SW 1271 (cell line): Measurements from ENCODE around the gene TUFT1.

ENCODE experiments used
- DNase-seq, 2 experiments: peaks; one replicate each; lab custom pipeline; 2025; lab: John Stamatoyannopoulos, UW

TUFT1 gene, protein sequence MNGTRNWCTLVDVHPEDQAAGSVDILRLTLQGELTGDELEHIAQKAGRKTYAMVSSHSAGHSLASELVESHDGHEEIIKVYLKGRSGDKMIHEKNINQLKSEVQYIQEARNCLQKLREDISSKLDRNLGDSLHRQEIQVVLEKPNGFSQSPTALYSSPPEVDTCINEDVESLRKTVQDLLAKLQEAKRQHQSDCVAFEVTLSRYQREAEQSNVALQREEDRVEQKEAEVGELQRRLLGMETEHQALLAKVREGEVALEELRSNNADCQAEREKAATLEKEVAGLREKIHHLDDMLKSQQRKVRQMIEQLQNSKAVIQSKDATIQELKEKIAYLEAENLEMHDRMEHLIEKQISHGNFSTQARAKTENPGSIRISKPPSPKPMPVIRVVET

DNA sequence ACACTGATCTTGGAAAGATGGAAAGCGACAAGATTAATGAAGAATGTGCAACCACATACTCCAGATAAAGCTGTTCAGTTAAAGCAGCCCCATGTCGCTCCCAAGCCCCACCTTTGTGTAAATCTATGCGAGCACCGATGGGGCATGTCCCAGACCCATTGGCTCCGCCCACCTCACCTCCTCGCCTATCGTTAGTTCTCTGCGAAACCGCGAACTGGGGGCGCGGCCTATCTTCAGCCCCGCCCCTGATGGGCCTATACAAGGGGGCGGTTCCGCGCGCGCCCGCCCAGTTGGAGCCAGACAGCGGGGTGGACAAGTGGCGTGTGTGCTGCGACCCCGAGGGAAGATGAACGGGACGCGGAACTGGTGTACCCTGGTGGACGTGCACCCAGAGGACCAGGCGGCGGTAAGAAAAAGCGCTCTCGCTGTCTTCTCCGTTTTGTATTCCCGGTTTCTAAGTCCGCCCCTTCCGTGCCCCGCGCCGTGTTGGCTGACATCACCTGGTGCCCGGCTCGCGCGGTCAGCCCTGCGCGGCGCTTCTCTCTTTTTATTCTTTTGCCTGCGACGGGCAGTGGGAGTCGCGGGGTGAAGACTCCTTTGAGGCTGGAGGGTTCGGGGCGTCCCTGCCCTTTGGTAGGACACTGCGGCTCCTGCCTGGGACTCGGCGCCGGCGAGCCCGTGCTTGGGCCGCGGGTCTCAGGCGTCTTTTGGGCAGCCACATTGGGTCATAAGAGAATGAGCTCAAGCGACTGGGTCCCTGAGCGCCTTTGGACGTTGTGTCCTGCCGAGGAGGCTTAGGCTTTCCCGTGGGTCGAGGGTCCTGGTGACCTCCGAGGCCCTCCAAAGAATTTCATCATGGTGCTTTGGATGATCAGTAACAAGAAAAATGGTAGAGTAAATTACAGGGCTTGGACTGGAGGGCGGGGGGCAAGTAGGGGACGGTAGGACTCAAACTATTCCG is at the start of gene TUFT1:
TSS of gene TUFT1 (plus strand) at position 289 of the 961 bp plus-strand sequence. CDS start at position 347, 58 bp downstream.
- peak; percentile 64 to 79 for DNase-seq

DNA sequence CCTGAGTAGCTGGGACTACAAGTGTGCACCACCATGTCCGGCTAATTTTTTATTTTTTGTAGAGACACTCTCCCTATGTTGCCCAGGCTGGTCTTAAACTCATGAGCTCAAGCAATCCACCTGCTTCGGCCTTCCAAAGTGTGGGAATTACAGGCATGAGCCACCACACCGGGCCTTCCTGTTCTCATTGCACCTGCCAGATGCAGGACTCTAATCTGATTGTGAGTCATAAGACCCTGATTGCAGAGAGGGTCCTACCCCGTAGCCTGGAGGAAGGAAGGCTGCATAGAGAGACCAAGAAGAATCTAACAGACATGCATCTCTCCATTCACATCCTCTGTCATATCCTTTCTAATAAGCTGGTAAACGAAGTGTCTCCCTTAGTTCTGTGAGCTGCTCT is 48.5 kb upstream of the TUFT1 start:
- DNase-seq: no peak

DNA sequence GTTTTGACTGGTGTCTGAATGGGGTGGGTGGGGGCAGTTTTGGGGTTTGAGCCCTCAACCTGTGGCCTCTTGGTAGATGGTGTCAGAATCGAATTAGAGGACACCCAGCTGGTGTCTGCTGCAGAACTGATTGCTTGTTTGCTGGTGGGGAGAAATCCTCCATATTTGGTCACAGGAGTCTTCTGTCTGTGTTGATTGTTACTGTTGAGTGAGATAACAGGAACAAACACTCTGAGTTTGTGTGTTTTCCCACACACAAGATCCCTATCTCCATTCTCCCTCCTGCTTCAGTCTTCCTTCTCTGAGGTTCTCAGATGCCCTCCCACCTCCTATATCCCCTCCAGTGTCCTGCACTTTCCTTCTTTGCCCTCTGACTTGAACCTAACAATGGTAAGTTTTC is 48.0 kb upstream of the TUFT1 start:
- DNase-seq: no peak

DNA sequence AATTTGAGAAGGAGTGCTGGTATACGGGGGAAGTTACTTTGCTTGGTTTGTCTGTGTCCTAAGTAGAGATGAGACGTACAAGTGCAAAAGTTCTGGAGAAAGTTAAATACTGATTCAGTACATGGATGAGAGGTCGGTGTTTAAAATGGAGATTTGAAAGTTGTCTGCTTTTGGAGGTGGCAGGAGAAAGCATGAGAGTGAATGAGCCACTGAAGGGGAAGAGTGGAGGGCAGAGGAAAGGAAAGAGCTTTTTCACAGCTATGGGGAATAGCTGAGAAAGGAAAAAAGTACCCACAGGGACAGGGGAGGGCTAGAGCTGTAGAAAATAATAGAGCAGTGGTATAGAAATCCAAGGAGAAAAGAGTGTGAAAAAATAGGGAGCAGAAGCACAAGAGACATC is 47.1 kb upstream of the TUFT1 start:
- no peak for DNase-seq

DNA sequence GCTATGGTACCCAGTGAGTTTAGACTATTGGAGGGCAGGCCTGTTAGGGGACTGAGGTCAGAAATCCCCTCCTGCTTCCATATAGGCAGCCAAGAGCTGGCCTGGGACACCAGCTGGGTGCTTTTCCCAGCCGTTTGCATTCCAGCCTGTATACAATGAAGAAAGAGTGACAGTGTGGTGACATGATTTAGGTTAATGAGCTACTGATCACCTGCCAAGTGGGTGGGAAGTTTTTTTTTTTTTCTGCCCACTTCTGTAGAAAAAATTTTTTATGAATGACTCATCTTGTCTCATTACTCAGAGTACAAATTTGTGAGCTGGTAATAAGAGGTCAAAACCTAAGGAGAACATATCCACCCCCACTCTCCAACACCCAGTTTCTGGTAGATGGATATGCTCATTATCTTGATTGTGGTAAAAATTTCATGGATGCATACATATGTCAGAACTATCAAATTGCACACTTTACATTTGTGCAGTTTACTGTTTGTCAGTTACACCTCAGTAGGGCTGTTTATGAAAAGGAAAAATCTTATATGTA is 45.3 kb upstream of the TUFT1 start:
- peak in 1 of 2 experiments; percentile 72 for DNase-seq

DNA sequence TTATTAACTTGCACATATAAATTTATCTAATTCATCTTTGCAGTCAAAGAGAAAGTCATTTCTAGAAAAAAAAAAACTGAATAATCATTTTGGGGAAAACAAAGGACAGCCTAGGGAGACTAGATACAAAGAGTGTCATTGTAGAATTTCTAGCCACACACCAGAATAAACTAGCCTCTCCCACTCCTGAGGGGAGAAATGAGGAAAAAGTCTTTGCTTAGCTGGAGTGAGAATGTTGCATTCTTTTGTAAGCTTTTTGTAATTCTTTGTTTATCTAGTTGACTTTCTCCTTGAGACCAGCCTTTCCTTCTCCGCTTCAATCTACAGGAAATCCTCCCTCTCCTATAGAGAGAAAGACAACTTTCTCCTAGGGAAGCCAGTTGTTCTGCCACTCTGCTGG is 44.8 kb upstream of the TUFT1 start:
- DNase-seq: no peak

DNA sequence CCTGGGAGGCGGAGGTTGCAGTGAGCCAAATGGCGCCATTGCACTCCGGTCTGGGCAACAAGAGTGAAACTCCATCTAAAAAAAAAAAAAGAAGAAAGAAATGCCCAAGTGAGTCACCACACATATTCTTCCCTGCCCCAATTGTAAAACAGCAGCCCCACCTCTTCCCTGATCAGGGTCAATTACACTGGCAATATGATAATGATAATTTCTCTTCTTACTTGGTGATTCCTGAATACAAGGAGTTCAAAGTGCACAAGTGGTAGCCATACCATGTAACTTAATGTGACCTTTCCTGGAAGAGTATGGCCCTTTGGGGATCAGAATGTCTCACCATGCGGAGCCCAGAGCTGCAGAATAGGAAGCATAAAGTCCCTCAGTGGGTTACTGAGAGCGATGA is 40.7 kb upstream of the TUFT1 start:
- no peak for DNase-seq

DNA sequence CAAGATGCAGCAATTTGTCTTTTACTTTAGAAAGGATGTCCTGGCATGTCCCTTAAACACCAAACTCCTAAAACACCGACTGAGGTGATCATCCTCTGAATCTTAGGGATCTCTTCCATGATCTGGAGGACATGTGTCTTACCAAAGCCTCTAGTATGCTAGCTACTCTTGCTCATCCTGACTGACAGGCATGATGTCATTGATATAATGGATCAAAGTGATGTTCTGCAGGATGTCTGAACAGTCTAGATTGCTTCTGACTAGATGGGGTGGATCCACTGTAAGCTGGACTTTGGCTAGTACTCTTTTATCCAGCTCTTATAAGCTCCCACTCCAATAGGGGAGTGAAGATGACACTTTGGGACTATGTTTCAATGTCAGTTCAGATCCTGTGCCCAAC is 40.2 kb upstream of the TUFT1 start:
- no peak for DNase-seq

DNA sequence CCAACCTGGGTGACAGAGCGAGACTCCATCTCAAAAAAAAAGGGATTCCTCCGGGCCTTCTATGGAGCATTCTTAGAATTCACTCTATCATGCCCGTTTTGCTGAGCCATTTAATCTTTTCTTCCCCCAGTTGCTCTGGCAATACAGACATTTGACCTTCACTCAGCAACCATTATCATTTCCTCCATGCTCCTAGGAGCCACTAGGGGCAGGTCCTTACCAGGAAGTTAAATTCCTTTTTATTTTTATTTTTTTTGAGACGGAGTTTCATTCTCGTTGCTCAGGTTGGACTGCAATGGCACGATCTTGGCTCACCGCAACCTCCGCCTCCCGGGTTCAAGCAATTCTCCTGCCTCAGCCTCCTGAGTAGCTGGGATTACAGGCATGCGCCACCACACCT is 38.6 kb upstream of the TUFT1 start:
- peak in 1 of 2 experiments; percentile 12 for DNase-seq

DNA sequence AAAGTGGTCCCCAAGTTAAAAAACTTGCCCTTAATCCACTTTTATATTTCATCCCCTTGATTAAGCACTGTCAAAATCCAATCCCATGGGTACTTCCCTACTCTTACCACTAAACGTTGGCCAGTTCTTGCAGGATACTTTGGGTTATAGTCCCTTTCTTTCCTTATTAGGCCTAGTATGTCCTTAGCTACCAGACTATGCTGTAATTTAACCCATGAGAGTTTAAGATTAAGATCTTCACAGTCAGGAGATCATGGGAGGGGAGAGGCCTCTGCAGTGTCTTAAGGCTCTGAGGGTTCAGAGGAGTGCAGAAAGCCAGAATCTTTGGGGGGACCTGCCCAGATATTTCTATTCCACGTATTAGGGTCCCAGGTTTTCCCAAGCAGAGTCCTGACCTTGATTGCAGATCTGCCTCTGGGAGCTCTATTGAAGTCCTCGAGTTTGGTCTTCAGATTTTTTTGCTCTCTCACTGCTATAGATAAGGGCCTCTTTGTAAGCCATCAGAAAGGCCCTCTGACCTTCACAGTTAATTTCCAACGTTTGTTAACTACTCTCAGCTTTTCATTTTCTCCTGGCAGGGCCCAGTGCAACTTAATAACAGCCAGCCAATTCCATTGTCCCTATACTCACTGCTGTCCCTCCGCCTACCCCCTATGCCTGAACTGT is 37.9 kb upstream of the TUFT1 start:
- no peak for DNase-seq

DNA sequence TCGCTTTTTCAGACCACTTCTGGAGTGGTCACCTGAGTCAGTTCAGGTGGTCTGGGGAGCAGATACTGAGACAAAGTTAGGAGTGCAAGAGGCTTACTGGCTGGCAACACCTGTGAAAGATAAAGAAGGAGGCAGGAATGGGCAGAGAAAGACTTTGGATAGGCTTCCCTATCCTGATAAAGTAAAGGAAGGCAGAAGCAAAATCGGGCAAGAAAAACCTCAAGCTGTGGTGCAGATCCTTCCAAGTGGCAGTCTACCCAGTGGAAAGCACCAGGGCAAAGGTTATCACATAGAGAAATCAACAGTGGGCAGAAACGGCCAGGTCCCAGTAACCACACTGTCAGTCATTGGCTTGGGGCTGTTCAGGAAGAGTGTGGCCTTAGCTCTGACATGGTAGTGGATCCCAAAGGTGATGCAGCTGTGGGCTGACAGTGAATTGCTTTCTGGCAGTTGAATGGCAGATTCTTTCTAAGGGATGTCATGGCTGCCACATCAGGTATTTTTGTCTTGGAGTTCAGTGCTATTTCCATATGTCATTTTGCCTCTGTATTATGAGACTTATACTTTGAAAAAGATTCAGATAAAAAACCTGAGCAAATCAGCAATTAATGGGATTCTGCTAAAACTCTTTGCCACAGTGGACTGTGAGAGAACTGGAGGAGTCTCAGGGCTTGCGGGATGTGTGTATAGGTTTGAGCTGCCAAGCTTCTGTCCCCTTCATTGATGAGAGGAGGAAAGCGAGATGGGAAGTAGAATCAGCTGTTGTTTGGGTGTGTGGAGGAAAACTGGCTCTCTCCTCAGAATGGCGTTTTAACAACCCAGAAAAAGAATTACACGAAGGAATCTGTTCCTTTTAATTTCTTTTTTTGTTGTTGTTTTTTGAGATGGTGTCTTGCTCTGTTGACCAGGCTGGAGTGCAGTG is 37.0 kb upstream of the TUFT1 start:
- DNase-seq: no peak

DNA sequence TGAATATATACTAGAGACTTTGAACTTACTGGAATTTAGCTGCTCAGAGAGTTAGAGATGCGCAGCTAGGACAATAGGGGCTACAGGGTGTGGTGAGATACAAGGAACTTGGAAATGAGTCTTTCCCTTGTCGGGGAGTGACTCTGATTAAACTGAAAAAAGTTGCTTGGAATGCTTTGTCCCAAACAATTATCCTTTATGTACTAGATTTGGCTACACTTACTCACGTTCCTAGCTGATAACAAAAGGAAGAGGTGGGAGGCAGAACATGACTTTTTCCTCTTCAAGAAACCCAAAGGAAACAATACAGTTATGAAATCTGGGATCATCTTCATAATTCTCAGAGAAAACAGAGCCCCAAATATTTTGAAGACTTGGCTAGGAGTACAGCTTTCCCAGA is 35.9 kb upstream of the TUFT1 start:
- no peak for DNase-seq

DNA sequence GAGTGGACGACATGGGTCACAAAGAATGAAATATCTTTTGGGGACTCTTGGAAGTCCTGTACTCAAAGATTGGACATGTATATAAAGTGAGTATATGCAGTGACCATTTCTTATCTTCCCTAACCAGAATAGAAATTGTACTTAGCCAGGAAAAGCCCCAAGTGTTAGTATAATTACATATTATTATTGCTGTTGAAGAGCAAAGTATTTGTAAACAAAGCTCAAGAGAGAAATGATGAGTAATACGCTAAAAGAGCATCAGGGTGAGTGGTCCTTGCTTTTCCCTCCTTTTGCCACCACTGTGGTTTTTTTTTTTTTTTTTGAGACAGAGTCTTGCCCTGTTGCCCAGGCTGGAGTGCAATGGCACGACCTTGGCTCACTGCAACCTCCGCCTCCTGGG is 35.4 kb upstream of the TUFT1 start:
- no peak for DNase-seq

DNA sequence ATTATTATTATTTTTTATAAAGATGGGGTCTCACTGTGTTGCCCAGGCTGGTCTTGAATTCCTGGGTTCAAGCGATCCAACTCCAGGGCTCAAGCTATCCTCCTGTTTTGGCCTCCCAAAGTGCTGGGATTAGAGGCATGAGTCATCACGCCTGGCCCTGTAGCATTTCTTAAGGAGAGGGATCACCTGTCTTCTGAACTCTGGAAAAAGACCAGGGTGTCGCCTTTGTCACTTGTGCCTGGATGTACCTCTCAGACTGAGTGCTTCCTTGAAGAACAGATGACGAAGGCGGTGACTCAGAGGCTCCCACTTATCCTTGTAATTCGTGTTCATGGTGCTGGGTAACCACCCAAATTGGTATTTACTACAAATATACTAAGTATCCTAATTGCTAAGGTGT is 31.3 kb upstream of the TUFT1 start:
- DNase-seq: no peak

DNA sequence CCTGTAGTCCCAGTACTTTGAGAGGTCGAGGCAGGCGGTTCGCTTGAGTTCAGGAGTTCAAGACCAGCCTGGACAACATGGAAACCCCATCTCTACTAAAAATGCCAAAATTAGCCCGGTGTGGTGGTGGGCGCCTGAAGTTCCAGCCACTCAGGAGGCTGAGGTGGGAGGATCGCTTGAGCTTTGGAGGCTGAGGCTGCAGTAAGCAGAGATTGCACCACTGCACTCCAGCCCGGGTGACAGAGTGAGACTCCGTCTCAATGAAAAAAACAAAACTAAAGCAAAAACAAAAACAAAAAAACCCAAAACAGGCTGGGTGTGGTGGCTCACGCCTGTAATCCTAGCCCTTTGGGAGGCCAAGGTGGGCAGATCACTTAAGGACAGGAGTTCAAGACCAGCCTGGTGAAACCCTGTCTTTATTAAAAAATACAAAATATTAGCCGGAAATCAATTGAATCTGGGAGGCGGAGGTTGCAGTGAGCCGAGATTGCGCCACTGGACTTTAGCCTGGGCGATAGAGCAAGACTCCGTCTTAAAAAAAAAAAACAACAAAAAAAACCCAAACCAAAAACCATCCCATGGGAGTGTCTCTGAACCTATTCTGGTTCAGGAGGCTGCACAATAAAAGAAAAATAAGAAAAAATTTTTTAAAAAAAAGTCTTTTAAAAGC is 30.6 kb upstream of the TUFT1 start:
- no peak for DNase-seq

DNA sequence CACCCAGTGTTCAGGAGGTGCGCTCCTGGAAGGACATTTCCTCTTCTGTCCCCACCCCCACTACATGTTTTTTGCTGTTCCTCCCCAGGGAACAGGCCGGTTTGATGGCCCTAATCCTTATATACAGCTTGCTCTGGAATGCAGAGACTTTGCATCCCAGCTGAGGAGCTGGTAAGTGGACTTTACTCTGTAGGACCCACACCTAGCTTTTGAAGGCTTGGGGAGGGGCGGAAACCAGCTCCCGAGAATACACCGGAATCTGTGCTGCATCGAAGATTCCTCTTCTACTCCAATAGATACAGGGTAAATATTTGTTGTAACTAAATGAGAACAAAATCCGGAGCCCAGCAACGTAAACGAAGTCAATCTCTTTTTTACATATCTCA is 30.1 kb upstream of the TUFT1 start:
- DNase-seq: no peak

DNA sequence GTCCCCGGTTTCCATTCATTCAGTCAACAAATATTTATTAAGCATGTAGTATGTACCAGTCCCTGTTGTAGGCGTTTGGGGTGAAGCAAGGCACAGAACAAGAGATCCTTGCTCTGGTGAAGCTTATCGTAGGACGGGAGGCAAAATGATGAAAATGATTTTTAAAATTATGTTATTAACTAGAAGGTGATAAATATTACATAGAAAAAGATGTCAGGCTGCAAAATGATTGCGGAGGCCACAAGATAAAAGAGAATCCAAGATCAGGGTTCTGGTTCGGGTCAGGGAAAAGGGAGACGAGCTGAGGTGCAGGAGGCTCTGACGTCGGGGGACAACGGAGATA is 29.5 kb upstream of the TUFT1 start:
- DNase-seq: no peak

DNA sequence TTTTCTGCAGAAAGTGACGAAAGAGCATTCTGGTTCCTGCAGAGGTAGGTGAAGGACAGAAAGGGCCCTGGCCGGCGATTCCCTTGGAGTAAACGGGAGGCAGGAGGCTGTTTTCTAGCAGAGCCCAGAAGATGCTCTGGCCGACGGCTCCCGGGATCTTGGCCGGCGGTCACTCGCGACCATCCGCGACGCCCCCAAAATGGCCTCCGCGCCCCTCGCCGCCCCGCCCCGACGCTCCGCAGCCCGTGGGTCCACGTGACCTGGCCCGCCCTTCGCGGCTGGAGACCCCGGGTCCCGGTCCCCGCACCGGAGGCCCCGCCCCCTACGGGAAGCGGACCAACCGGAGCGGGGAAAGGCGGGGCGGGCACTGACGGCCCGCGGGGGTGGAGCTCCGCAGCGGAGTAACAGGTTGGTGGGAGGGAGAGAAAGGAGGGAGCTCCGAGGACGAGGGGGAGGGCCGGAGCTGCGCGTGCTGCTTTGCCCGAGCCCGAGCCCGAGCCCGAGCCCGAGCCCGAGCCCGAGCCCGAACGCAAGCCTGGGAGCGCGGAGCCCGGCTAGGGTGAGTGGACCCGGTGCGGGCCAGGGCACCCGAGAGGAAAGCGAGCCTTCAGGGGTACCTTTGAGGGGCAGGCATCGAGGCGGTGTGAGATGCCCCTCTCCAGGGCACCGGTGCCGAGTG is 29.0 kb upstream of the TUFT1 start, which contains the start of gene CGN:
TSS of gene CGN (plus strand) at position 431 of the 679 bp plus-strand sequence. CDS start 7,133 bp downstream, outside the sequence.
- DNase-seq: peak; percentile 29 to 87

DNA sequence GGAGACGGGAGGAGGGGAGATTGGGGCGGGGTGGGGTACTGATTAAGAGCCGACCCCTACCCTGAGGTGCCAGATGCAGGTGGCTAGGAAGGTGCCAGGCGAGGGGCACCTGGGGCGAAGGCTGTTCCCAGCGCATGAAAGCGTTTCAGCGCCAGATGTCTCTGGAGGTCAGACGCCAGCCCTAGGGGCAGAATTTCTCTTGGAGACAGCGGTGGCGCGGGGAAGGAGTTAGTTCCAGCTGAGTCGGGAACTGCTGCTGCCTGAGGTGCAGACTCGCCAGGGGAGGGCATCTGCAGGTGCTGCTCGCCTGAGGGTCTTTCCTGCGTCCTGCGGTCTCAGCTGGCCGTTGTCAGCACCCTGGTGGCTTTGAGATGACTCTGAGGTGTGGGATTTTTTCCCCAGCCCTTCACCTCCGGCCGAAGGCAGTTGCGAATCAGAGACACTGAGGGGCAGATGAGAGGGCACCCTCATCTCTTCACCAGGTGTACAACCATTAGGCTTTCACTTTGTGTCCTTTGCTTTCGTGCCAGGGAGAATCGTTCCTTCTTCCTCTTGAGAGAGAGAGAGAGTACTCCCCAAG is 28.4 kb upstream of the TUFT1 start:
- DNase-seq: no peak

DNA sequence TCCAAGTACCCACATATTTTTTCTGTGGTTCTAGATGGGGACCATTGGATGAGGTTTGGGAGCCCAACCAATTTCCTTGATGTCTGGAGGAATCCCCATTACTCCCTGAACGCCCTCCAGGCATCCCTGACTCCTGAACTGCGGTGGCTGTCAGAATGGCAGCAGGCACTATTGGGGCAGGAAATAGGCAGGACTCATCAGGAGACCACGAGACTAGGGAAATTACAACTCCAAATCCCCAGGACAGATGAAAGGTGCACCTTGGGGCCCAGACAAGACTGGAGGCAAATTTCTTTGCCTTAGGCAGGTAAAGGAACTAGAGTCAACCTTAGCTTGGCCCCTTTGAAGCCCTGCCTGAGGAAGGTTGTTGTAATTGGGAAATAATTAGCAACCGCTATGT is 27.8 kb upstream of the TUFT1 start:
- no peak for DNase-seq
